Smooth muscle cell (in vitro differentiated cells): ENCODE data around the gene OR1K1. TPM values are rescaled to one million over a fixed set of nuclear protein-coding genes. Genes with fewer than 3 reads are reported as not detected.

Source experiments
- DNase-seq: peaks from one replicate; lab custom pipeline; 2025; ENCODE audit not compliant: unreplicated experiment; lab: John Stamatoyannopoulos, UW
- H2AFZ ChIP-seq: fragments of 200-600 bp; sonication (generic); 2 replicates; pipeline ENCODE4 v1.6.0; 2016; ENCODE audit warnings: antibody characterized with exemption, low read depth, mild to moderate bottlenecking
- H3F3A ChIP-seq: fragments of 200-600 bp; sonication (generic); 2 replicates; pipeline ENCODE4 v1.6.0; 2017; ENCODE audit warnings: antibody characterized with exemption, low read depth
- H3K27ac ChIP-seq: fragments of 200-600 bp; sonication (generic); 2 replicates; pipeline ENCODE4 v1.5.1; 2016; ENCODE audit warnings: low read depth, mild to moderate bottlenecking
- H3K27me3 ChIP-seq: fragments of 200-600 bp; sonication (generic); 2 replicates; pipeline ENCODE4 v1.6.1; 2016; ENCODE audit warnings: low read depth, mild to moderate bottlenecking
- H3K36me3 ChIP-seq: fragments of 200-600 bp; sonication (generic); 2 replicates; pipeline ENCODE4 v1.5.1; 2016; ENCODE audit warnings: low read depth
- H3K4me1 ChIP-seq: fragments of 200-600 bp; sonication (generic); 2 replicates; pipeline ENCODE4 v1.5.1; 2016; ENCODE audit warnings: low read depth
- H3K4me2 ChIP-seq: fragments of 200-600 bp; sonication (generic); 2 replicates; pipeline ENCODE4 v1.6.0; 2016; ENCODE audit warnings: mild to moderate bottlenecking
- H3K4me3 ChIP-seq: fragments of 200-600 bp; sonication (generic); 2 replicates; pipeline ENCODE4 v1.5.1; 2016; ENCODE audit warnings: mild to moderate bottlenecking
- H3K79me2 ChIP-seq: fragments of 200-600 bp; sonication (generic); 2 replicates; pipeline ENCODE4 v1.6.0; 2016; ENCODE audit warnings: low read depth, mild to moderate bottlenecking
- H3K9ac ChIP-seq: fragments of 200-600 bp; sonication (generic); 2 replicates; pipeline ENCODE4 v1.6.0; 2016; ENCODE audit warnings: low read depth
- H3K9me3 ChIP-seq: fragments of 200-600 bp; sonication (generic); replicated peaks from 2 replicates; pipeline ENCODE4 v1.5.1; 2016; ENCODE audit warnings: low read depth
- H4K20me1 ChIP-seq: fragments of 200-600 bp; sonication (generic); 2 replicates; pipeline ENCODE4 v1.6.0; 2016; ENCODE audit warnings: low read depth
- CTCF ChIP-seq: fragments of 200-600 bp; sonication (generic); IDR thresholded peaks from 2 replicates; pipeline ENCODE4 v1.5.1; 2017; ENCODE audit warnings: borderline replicate concordance, mild to moderate bottlenecking, antibody characterized with exemption; ENCODE audit not compliant: insufficient read depth, poor library complexity, severe bottlenecking
- WGBS: methylation state at CpG from one replicate; pipeline ENCODE4 v1.1.7; 2016; ENCODE audit warnings: low lambda C conversion rate; 5-methylcytosine and 5-hydroxymethylcytosine counted together
- polyA plus RNA-seq: library from polyadenylated mRNA; unstranded; fragments of >200 nt; fragmentation: Nextera tagmentation; extraction: Ambion mirVana; gene quantifications from 2 replicates; pipeline ENCODE4 v1.2.1, GENCODE V29; 2016
- total RNA-seq: library from RNA; depleted of rRNA; stranded (reverse); fragments of >200 nt; gene quantifications from 2 replicates; pipeline ENCODE4 v1.2.3, GENCODE V29; 2014

The OR1K1 gene
- total and polyA plus RNA-seq, 2 experiments from 2014 or later: not detected

- Histone ChIP-seq H3K36me3 (peaks cover 12% of the 10 kb centered on the region), H3K27ac (no peak overlapping the region)
- no peak for DNase-seq
These were observed 20.5 kb downstream of the OR1K1 start for GRCh38 chr9:122820490-122820845.

GRCh38 chr9:122821278-122821943, 21.5 kb downstream of the OR1K1 start:
- WGBS: 84% methylated on average over 7 of the region's 7 CpGs
- H3K4me3 ChIP-seq: no peak overlapping the region
- H3K27me3 ChIP-seq: no peaks in the 10 kb centered on the region
- no peaks in the 10 kb centered on the region for H3F3A ChIP-seq
- H3K36me3 ChIP-seq: peaks cover 12% of the 10 kb centered on the region
- H3K9ac ChIP-seq: no peak overlapping the region
- no peak for DNase-seq
- H3K4me1 ChIP-seq: no peaks in the 10 kb centered on the region
- no peak overlapping the region for H3K27ac ChIP-seq
- H3K79me2 ChIP-seq: peaks cover 23% of the 10 kb centered on the region
- H4K20me1 ChIP-seq: peaks cover 54% of the 10 kb centered on the region
- H3K9me3 ChIP-seq: no peaks in the 10 kb centered on the region
- H3K4me2 ChIP-seq: no peak overlapping the region
- no peak overlapping the region for H2AFZ ChIP-seq
- TF ChIP-seq CTCF: no peak

More at GRCh38 chr9:122820490-122820845, 20.5 kb downstream of the OR1K1 start:
- Histone ChIP-seq H3K27me3 (no peaks in the 10 kb centered on the region), H3K4me2 (no peak overlapping the region), H3F3A (no peaks in the 10 kb centered on the region), H4K20me1 (peaks cover 46% of the 10 kb centered on the region), H3K4me1 (no peaks in the 10 kb centered on the region), H3K9me3 (no peaks in the 10 kb centered on the region), H3K79me2 (peaks cover 14% of the 10 kb centered on the region), H2AFZ (no peak overlapping the region), H3K4me3 (no peak overlapping the region), H3K9ac (no peak overlapping the region)
- 98% methylated on average over 11 of the region's 11 CpGs for WGBS
- no peak for TF ChIP-seq CTCF

GRCh38 chr9:122822056-122822455, 22.1 kb downstream of the OR1K1 start:
- Histone ChIP-seq H3K27ac (no peak overlapping the region), H3F3A (no peaks in the 10 kb centered on the region), H3K4me3 (no peak overlapping the region), H3K9ac (no peak overlapping the region), H3K4me2 (no peak overlapping the region), H3K9me3 (no peaks in the 10 kb centered on the region), H3K36me3 (peaks cover 12% of the 10 kb centered on the region), H2AFZ (no peak overlapping the region), H3K27me3 (no peaks in the 10 kb centered on the region), H4K20me1 (peaks cover 61% of the 10 kb centered on the region), H3K79me2 (peaks cover 29% of the 10 kb centered on the region), H3K4me1 (peaks cover 5% of the 10 kb centered on the region)
- TF ChIP-seq CTCF: no peak
- no peak for DNase-seq
- WGBS: 70% methylated on average over 6 of the region's 6 CpGs

GRCh38 chr9:122822938-122823337, 23.0 kb downstream of the OR1K1 start:
- Histone ChIP-seq H3K36me3 (peaks cover 12% of the 10 kb centered on the region), H3K9ac (no peak overlapping the region), H3K4me2 (no peak overlapping the region), H3K4me1 (peaks cover 10% of the 10 kb centered on the region), H3F3A (peaks cover 3% of the 10 kb centered on the region), H3K9me3 (no peaks in the 10 kb centered on the region), H3K4me3 (no peak overlapping the region), H2AFZ (no peak overlapping the region), H4K20me1 (peaks cover 70% of the 10 kb centered on the region), H3K27ac (no peak overlapping the region), H3K79me2 (peaks cover 36% of the 10 kb centered on the region), H3K27me3 (no peaks in the 10 kb centered on the region)
- 92% methylated on average over 4 of the region's 4 CpGs for WGBS
- no peak for DNase-seq
- TF ChIP-seq CTCF: no peak
